ENCODE results near the gene PNPLA7.

- TF ChIP-seq POLR2A (IDR thresholded peaks at IDR 0.05) (no peak), CTCF (IDR thresholded peaks at IDR 0.05) (no peak)
These were observed 138.9 kb downstream of the PNPLA7 start for GRCh38 chr9:137411260-137411644.
